ENCODE measurements around the gene KIRREL2.

The KIRREL2 gene

DNA sequence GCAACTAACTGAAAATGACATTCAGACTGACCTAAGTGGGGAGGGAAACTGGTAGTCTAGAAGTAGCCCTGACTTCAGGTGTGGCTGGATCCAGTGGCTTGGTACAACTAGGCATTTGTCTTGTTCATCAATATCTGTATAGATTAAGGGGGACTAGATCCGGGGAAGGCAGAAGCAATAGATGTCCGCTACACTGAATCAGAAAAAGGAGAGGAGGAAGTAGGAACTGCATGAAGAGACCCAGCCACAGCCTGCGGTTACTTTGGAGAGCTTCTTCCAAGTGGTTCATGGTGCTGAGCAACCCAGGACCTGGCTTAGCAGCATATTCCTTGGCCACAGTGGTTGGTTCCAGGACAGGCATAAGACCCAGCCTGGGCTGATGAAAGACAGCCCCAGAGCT lies 34.1 kb upstream of the KIRREL2 start:
- Histone ChIP-seq H3K36me3 (ENCODE audit: control insufficient read depth in 2 of 2, insufficient read depth in 1 of 2, low read length in 2 of 2) (no peaks in the 10 kb centered on the region; a peak in 1 of 3 replicates), H3K9me3 (ENCODE audit: control insufficient read depth, insufficient read depth, low read depth, low read length) (no peaks in the 10 kb centered on the region), H3K27ac (ENCODE audit: extremely low read depth, low read depth, low read length) (no peak overlapping the region), H3K4me3 (ENCODE audit: low read depth, low read length) (no peak overlapping the region), H3K4me1 (ENCODE audit: control insufficient read depth, insufficient read depth, low read length) (peaks cover 4% of the 10 kb centered on the region)
- ChIA-PET CTCF (interaction anchor here (0.6 to 0.8 kb wide), 3 partner anchors 10 to 128 kb away, joined by 3 to 4 read pairs (median 3); no protein-coding TSS in a partner anchor), POLR2A (interaction anchor here (0.7 kb wide), 1 partner anchor 91 kb away, joined by 4 read pairs; no protein-coding TSS in a partner anchor)
- TF ChIP-seq ZNF311 (tag by site-specific recombination; IDR thresholded peaks at IDR 0.05; ENCODE audit: borderline replicate concordance) (no peak), ZFP37 (tag by site-specific recombination; IDR thresholded peaks at IDR 0.05) (no peak), ZNF514 (tag by site-specific recombination; IDR thresholded peaks at IDR 0.05) (no peak), PBX3 (CRISPR knock-in tag; IDR thresholded peaks at IDR 0.05) (no peak), ZBTB17 (tag by site-specific recombination; IDR thresholded peaks at IDR 0.05) (peak; percentile 99), ZNF266 (tag by site-specific recombination; IDR thresholded peaks at IDR 0.05; ENCODE audit: low read depth) (no peak)
- TF ChIP-seq, protein P1, sequence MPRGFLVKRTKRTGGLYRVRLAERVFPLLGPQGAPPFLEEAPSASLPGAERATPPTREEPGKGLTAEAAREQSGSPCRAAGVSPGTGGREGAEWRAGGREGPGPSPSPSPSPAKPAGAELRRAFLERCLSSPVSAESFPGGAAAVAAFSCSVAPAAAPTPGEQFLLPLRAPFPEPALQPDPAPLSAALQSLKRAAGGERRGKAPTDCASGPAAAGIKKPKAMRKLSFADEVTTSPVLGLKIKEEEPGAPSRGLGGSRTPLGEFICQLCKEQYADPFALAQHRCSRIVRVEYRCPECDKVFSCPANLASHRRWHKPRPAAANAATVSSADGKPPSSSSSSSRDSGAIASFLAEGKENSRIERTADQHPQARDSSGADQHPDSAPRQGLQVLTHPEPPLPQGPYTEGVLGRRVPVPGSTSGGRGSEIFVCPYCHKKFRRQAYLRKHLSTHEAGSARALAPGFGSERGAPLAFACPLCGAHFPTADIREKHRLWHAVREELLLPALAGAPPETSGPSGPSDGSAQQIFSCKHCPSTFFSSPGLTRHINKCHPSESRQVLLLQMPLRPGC (tag by site-specific recombination; IDR thresholded peaks at IDR 0.05) = no peak

DNA sequence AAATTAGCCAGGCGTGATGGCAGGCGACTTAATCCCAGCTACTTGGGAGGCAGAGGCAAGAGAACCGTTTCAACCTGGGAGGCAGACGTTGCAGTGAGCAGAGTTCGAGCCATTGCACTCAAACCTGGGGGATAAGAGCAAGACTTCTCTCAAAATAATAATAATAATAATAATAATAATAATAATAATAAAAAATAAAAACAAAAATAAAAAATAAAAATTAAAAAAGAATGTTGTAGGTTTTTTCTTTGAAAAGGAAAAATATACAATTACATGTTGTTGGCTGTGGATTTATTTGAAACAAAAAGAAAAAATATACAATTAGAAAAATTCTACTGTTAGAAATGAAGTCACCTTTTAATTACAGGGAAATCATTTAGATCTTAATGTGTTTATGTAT lies 32.6 kb upstream of the KIRREL2 start:
- Histone ChIP-seq H3K4me3 (ENCODE audit: low read depth, low read length) (no peak overlapping the region), H3K27ac (ENCODE audit: extremely low read depth, low read depth, low read length) (no peak overlapping the region), H3K36me3 (ENCODE audit: control insufficient read depth in 2 of 2, insufficient read depth in 1 of 2, low read length in 2 of 2) (no peaks in the 10 kb centered on the region; a peak in 1 of 3 replicates), H3K4me1 (ENCODE audit: control insufficient read depth, insufficient read depth, low read length) (peaks cover 4% of the 10 kb centered on the region), H3K9me3 (ENCODE audit: control insufficient read depth, insufficient read depth, low read depth, low read length) (no peaks in the 10 kb centered on the region)
- ChIA-PET POLR2A (no interaction called here), CTCF (no interaction called here)
- TF ChIP-seq ZBTB8A (tag by site-specific recombination; IDR thresholded peaks at IDR 0.05) = no peak
- no peak for TF ChIP-seq ATF2 (tag by site-specific recombination; IDR thresholded peaks at IDR 0.05; ENCODE audit: low read depth)
- peak; percentile 19; the same call in 1 of the 2 replicates for TF ChIP-seq REPIN1 (tag by site-specific recombination; IDR thresholded peaks at IDR 0.05; ENCODE audit: low read depth)

DNA sequence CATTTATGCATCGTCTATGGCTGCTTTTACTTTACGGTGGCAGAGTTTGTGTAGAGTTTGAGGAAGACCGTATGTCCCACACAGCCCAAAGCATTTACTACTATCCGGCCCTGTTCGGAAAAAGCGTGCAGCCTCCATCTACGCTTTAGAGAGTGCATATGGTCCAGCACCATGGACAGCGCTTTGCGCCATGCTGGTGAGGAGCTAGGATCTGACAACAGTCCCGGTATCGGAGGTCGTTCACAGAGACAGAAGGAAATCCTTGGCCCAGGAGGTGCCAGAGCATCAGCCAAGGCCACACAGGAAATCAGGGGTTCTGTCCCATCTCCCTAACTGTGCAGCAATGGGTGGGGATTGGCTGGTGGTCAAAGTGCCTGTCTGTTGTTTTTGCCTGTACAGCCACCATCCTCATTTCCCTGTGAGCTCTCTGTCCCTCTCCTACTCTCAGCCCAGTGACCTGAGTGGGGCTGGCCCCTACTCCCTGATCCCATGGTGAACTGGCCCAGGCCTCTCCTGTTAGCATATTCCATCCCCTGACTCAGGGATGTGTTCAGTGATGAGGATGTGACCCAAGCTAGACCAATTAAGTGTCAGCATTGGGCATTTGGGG lies 27.9 kb upstream of the KIRREL2 start:
- Histone ChIP-seq H3K9me3 (ENCODE audit: control insufficient read depth, insufficient read depth, low read depth, low read length) (peaks cover 2% of the 10 kb centered on the region; the same call in 1 of the 2 replicates), H3K36me3 (ENCODE audit: control insufficient read depth in 2 of 2, insufficient read depth in 1 of 2, low read length in 2 of 2) (no peaks in the 10 kb centered on the region; a peak in 1 of 3 replicates), H3K27ac (ENCODE audit: extremely low read depth, low read depth, low read length) (no peak overlapping the region), H3K4me1 (ENCODE audit: control insufficient read depth, insufficient read depth, low read length) (no peaks in the 10 kb centered on the region), H3K4me3 (ENCODE audit: low read depth, low read length) (no peak overlapping the region)
- POLR2A ChIA-PET = interaction anchor here (1.0 to 1.4 kb wide), 2 partner anchors 147 to 185 kb away, joined by 3 read pairs; no protein-coding TSS in a partner anchor
- CTCF ChIA-PET = interaction anchor here (0.5 to 1.6 kb wide), 4 partner anchors 9 to 237 kb away, joined by 3 to 5 read pairs (median 4); no protein-coding TSS in a partner anchor
- TF ChIP-seq ZNF623 (tag by site-specific recombination; IDR thresholded peaks at IDR 0.05) (no peak), ZFHX2 (tag by site-specific recombination; conservative IDR thresholded peaks at IDR 0.05) (no peak), REST (tag by site-specific recombination; IDR thresholded peaks at IDR 0.05) (peak; percentile 100), ZNF280D (tag by site-specific recombination; IDR thresholded peaks at IDR 0.05) (0 out of 2 replicates have a peak, but pooled peaks have one; percentile 54), ZNF561 (tag by site-specific recombination; IDR thresholded peaks at IDR 0.05; ENCODE audit: borderline replicate concordance) (0 out of 2 replicates have a peak, but pooled peaks have one; percentile 48), HOXA7 (CRISPR knock-in tag; IDR thresholded peaks at IDR 0.05; ENCODE audit: borderline replicate concordance) (peak; percentile 80; the same call in 1 of the 2 replicates)
- TF ChIP-seq, protein P2, sequence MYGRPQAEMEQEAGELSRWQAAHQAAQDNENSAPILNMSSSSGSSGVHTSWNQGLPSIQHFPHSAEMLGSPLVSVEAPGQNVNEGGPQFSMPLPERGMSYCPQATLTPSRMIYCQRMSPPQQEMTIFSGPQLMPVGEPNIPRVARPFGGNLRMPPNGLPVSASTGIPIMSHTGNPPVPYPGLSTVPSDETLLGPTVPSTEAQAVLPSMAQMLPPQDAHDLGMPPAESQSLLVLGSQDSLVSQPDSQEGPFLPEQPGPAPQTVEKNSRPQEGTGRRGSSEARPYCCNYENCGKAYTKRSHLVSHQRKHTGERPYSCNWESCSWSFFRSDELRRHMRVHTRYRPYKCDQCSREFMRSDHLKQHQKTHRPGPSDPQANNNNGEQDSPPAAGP (tag by site-specific recombination; IDR thresholded peaks at IDR 0.05) = no peak

Data from HEK293 (cell line).